Right atrium auricular region (tissue), 2 donors: Measurements from ENCODE around the gene RPS27L. TPM values are rescaled to one million over a fixed set of nuclear protein-coding genes. Genes with fewer than 3 reads are reported as not detected.

Source experiments
- DNase-seq: peaks from one replicate; pipeline ENCODE4 v3.0.0-alpha.2; 2019; ENCODE audit warnings: low spot score
- H3K27ac ChIP-seq, 2 donors: fragments of 200-600 bp; sonication (generic); 1 replicate in 1 of 2; 2 replicates in 1 of 2; pipeline ENCODE4 v1.5.1; 2016 to 2019
- H3K27me3 ChIP-seq, 2 donors: fragments of 200-600 bp; sonication (generic); one replicate each; pipeline versions ENCODE4 v1.5.1 to v1.6.0; 2017 to 2019
- H3K36me3 ChIP-seq: fragments of 200-600 bp; sonication (generic); one replicate; pipeline ENCODE4 v1.5.1; 2016
- H3K4me1 ChIP-seq, 2 donors: fragments of 200-600 bp; sonication (generic); one replicate each; pipeline versions ENCODE4 v1.5.1 to v1.6.0; 2017 to 2019
- H3K4me3 ChIP-seq, 2 donors: fragments of 200-600 bp; sonication (generic); 1 replicate in 1 of 2; 2 replicates in 1 of 2; pipeline ENCODE4 v1.5.1; 2017 to 2019; ENCODE audit warnings: mild to moderate bottlenecking in 1 of 2, moderate library complexity in 1 of 2
- H3K9me3 ChIP-seq, 2 donors: fragments of 200-600 bp; sonication (generic); one replicate each; pipeline ENCODE4 v1.5.1; 2019
- total RNA-seq, 2 donors: library from RNA; depleted of rRNA; stranded (reverse); fragments of >200 nt; gene quantifications; one replicate each; pipeline ENCODE4 v1.1.0, GENCODE V29; 2016
- TF ChIP-seq, protein P1 (sequence below), 2 donors: fragments of 200-600 bp; sonication (generic); IDR thresholded peaks; one replicate each; pipeline ENCODE4 v1.5.1; 2019; ENCODE audit warnings: antibody characterized with exemption in 2 of 2

The RPS27L gene
- total RNA-seq, 2 donors from 2014 or later: 74.7 to 76.4 TPM

DNA sequence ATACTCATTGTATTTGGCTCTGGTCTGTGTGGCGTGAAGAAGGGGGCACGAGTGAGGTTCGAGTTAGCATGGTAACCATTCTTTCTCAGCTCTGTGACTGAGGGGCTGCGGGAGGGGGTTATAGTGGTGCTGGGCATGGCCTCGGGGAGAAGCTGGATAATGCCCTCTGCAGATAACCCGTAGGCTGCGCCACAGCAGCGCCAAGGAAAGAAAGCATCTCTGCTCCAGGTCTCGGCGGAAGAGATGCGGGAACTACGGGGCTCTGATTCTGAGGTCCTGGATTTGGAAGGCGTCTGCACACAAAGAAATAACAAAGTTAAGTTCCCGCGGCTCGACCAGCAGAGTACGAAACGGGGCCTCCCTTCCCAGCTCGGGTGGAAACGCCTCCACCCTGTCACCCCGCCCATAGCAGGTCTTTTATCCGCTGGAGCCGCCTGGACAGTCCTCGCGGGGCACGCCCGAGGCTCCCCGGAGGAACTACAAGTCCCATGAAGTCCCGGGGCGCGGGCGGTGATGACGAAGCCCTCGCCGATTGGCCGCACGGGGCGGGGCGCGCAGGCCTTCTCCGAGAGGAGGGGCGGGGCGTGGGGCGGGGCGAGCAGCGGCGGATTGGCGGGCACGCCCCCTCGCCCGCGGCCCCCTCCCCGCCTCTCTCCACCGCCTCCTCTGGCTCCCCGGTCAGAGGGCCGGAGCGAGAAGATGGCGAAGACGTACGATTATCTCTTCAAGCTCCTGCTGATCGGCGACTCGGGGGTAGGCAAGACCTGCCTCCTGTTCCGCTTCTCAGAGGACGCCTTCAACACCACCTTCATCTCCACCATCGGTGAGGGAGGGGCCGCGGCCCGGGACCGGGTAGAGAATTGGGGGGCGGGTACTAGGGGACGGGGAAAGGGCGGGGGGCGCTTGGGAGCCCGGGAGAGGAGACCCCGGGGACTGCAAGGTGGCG lies 31.9 kb upstream of the RPS27L start, which contains the start of gene RAB8B:
Gene RAB8B, plus strand, starts transcription at position 681 of the 946 bp plus-strand sequence. Its CDS starts 19 bp downstream, at position 700.
- Histone ChIP-seq H3K4me1 (peaks cover 0 to 33% of the 10 kb centered on the region in 2 donors), H3K27ac (peak within 1 kb of the TSS; percentile 82 to 87), H3K36me3 (no peaks in the 10 kb centered on the region), H3K9me3 (no peaks in the 10 kb centered on the region), H3K27me3 (no peaks in the 10 kb centered on the region), H3K4me3 (peak within 1 kb of the TSS; percentile 77 to 82)
- DNase-seq: peak; percentile 99
- TF ChIP-seq, protein P1, sequence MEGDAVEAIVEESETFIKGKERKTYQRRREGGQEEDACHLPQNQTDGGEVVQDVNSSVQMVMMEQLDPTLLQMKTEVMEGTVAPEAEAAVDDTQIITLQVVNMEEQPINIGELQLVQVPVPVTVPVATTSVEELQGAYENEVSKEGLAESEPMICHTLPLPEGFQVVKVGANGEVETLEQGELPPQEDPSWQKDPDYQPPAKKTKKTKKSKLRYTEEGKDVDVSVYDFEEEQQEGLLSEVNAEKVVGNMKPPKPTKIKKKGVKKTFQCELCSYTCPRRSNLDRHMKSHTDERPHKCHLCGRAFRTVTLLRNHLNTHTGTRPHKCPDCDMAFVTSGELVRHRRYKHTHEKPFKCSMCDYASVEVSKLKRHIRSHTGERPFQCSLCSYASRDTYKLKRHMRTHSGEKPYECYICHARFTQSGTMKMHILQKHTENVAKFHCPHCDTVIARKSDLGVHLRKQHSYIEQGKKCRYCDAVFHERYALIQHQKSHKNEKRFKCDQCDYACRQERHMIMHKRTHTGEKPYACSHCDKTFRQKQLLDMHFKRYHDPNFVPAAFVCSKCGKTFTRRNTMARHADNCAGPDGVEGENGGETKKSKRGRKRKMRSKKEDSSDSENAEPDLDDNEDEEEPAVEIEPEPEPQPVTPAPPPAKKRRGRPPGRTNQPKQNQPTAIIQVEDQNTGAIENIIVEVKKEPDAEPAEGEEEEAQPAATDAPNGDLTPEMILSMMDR (IDR thresholded peaks at IDR 0.05): peak in 1 of 2 donors; percentile 18

DNA sequence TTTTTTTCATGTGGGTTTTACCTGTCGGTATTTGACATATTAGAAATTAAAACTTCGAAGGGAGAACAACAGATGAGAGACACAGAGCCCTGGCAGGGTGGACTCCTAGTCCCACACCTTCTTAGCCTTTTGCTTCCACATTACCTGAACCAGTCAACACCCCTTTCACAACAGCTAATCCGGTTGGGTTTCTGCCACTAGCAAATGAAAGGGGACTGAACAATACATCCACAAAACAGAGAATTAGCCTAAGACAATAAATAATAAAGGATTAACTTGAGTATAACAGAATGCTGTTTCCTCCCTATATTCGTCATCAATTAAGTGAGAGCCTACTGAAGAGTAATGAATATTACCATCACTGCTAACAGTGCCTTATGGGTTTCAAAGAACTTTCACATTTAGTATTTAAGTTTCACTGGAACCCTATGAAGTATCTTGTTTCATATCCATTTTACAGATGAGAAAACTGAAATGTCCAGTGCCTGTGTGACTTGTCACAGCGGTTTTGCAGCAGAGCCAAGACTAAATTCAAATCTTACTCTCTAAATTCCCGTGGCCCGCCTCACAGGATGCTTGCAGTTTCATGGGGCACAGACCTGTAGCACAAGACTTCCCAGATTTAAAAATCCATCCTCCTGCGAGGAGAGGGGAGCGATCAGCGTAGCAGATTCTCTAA lies 31.1 kb upstream of the RPS27L start:
- Histone ChIP-seq H3K27me3 (no peaks in the 10 kb centered on the region), H3K4me1 (peaks cover 0 to 25% of the 10 kb centered on the region in 2 donors), H3K4me3 (peak overlapping the region; percentile 77 to 82), H3K9me3 (no peaks in the 10 kb centered on the region), H3K27ac (peak overlapping the region; percentile 52 to 57), H3K36me3 (no peaks in the 10 kb centered on the region)
- DNase-seq: no peak
- TF ChIP-seq, protein P1 (IDR thresholded peaks at IDR 0.05): no peak

DNA sequence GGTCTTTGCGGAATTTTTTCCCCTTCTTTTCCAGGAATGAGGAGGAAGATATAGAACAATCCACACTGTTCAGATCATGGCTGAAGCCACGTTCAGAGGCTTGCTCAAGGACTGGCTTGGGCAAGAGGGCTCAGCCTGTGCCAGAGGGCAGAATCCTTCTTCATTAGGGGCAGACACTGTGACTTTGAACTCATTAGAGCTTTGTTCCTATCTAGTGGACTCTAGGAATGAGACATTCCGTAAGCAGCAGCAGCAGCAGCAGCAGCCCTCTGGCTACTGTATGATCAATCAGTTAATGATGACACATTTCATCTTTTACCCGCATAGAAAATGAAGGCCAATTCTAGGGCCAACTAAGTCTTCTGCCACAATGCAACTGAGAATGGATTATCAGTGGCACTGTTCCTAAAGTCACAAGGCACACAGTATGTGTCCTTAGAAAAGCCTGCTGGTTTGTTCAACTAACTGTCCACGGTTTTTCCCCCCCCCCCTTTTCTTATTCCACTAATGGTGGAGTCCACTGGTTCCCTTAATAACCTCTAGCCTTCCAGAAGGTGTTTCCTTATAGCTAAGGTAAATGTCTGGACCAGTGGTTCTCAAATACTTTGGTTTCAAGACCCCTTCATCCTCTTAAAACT lies 30.4 kb upstream of the RPS27L start:
- no peak overlapping the region for H3K27ac ChIP-seq

DNA sequence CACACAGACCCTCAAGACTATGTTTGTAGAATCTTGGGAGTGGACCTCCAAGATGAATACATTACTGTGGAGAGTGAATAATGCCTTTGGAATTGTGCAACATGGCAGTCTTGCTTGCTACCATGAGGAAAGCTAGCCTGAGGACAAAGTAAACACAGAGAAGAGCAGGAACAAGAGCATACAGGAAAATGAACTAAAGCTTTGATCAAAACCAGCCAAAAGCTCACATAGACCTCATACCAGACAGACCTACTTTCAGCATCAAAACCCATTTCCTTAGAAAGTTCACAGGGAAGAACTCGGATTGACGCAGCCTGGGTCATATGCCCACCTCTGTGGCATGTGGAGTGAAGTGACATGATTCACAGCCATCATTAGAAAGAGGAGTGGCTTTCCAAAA lies 28.8 kb upstream of the RPS27L start:
- H3K4me3 ChIP-seq: no peak overlapping the region
- no peak overlapping the region for H3K27ac ChIP-seq
- DNase-seq: peak; percentile 23
- no peaks in the 10 kb centered on the region for H3K9me3 ChIP-seq
- H3K36me3 ChIP-seq: no peaks in the 10 kb centered on the region
- H3K27me3 ChIP-seq: no peaks in the 10 kb centered on the region
- TF ChIP-seq, protein P1 (IDR thresholded peaks at IDR 0.05): no peak
- peaks cover 0 to 9% of the 10 kb centered on the region in 2 donors for H3K4me1 ChIP-seq

More for the DNA sequence above, 30.4 kb upstream of the RPS27L start:
- TF ChIP-seq, protein P1 (IDR thresholded peaks at IDR 0.05): no peak
- H3K36me3 ChIP-seq: no peaks in the 10 kb centered on the region
- no peaks in the 10 kb centered on the region for H3K9me3 ChIP-seq
- H3K4me3 ChIP-seq: no peak overlapping the region
- peaks cover 0 to 21% of the 10 kb centered on the region in 2 donors for H3K4me1 ChIP-seq
- H3K27me3 ChIP-seq: no peaks in the 10 kb centered on the region
- DNase-seq: peak; percentile 49

DNA sequence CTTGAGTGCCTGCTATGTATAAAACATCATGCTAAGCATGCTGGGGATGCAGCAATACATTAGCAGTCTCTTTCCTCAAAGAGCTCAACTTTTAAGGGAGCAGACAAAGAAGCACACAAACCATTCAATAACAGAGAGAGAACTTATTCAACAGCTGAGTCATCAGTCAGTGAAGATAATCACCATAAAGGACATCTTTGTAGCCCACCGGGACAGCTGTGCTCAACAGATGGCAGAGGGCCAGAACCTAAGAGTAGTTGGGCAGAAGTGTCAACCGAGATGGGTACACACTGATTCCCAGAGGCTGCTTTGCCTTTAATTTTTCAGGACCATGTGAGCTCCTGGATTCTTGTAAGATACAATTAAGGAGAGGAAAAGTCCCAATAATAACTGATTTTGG lies 27.9 kb upstream of the RPS27L start:
- no peaks in the 10 kb centered on the region for H3K9me3 ChIP-seq
- H3K4me3 ChIP-seq: no peak overlapping the region
- H3K36me3 ChIP-seq: no peaks in the 10 kb centered on the region

More for the DNA sequence above, 27.9 kb upstream of the RPS27L start:
- peak; percentile 44 for DNase-seq
- Histone ChIP-seq H3K4me1 (peaks cover 0 to 4% of the 10 kb centered on the region in 2 donors), H3K27ac (no peak overlapping the region), H3K27me3 (no peaks in the 10 kb centered on the region)
- TF ChIP-seq, protein P1 (IDR thresholded peaks at IDR 0.05): no peak
